GM19351 (cell line): ENCODE data around the gene SYCE1.

Experiments used
- ATAC-seq: cut with Tn5 transposase; IDR thresholded peaks from one replicate; pipeline ENCODE4 v1.9.1; 2021; ENCODE audit warnings: mild to moderate bottlenecking, moderate library complexity; ENCODE audit not compliant: unreplicated experiment

The SYCE1 gene

GRCh38 chr10:133516057-133516456 lies 49.3 kb downstream of the SYCE1 start:
- ATAC-seq = no peak

GRCh38 chr10:133515471-133515870 lies 49.9 kb downstream of the SYCE1 start:
- ATAC-seq = no peak

GRCh38 chr10:133511907-133512528 lies 53.4 kb downstream of the SYCE1 start:
- no peak for ATAC-seq

- ATAC-seq = no peak
These were observed 54.0 kb downstream of the SYCE1 start for GRCh38 chr10:133511408-133511807.

GRCh38 chr10:133509700-133510099 lies 55.7 kb downstream of the SYCE1 start:
- ATAC-seq = no peak
